Measurements from ENCODE around the gene PLCZ1. TPM values are rescaled to one million over a fixed set of nuclear protein-coding genes. Genes with fewer than 3 reads are reported as not detected.
A peak's percentile ranks its signal among the peaks of the same experiment; 100 is the strongest.

PLCZ1 gene
- total and polyA plus RNA-seq, 7 donors, result not detected

- TF ChIP-seq POLR2A (IDR thresholded peaks at IDR 0.05) (no peak), CTCF (IDR thresholded peaks at IDR 0.05) (no peak), POLR2AphosphoS5 (IDR thresholded peaks at IDR 0.05) (no peak), EP300 (IDR thresholded peaks at IDR 0.05) (no peak)
- no peaks in the 10 kb centered on the region for H3K36me3 ChIP-seq
- H3K9me3 ChIP-seq, result no peaks in the 10 kb centered on the region
- intact Hi-C loops (cut with DNase I), result no loop called here
- no peaks in the 10 kb centered on the region for H3K27me3 ChIP-seq
- DNase-seq, result no peak
- no peak overlapping the region for H3K4me3 ChIP-seq
- peak overlapping the region in 1 of 4 donors; percentile 32 for H3K27ac ChIP-seq
- WGBS, 2 donors, result 71 to 76% methylated on average over 16 of the region's 16 CpGs
- H3K4me1 ChIP-seq, result peaks cover 0 to 12% (median 6%) of the 10 kb centered on the region in 4 donors
Measured at GRCh38 chr12:18753481-18754123, 15.8 kb upstream of the PLCZ1 start.

DNA sequence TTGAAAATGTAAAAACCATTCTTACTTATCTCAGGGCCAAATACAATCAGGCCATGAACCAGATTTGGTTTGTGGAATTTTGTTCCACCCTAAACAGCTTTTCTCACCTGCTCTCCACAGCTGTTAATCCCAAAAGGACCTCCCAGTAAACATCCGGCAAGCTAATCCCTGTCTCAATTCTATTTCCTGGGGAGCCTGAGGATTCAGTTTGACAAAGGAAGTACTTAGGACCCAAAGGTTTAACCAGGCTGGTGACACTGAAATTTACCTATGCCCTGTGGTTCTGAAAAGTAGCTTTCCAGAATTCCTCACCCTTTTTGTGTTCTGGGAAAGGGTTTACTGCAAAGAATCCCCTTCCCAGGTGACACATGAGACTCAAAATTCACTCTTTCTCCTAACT lies 15.1 kb upstream of the PLCZ1 start:
- no peak overlapping the region for H3K4me3 ChIP-seq
- WGBS, 2 donors, result 81% methylated on average over 1 of the region's 1 CpG
- intact Hi-C loops (cut with DNase I), result no loop called here

GRCh38 chr12:18752280-18752920 lies 14.6 kb upstream of the PLCZ1 start:
- DNase-seq, result no peak
- TF ChIP-seq EP300 (IDR thresholded peaks at IDR 0.05), result no peak
- no peak for TF ChIP-seq CTCF (IDR thresholded peaks at IDR 0.05)
- no peak for TF ChIP-seq POLR2AphosphoS5 (IDR thresholded peaks at IDR 0.05)
- TF ChIP-seq POLR2A (IDR thresholded peaks at IDR 0.05), result no peak
- WGBS, 2 donors, result 63 to 78% methylated on average over 6 of the region's 6 CpGs

More for the DNA sequence above, 15.1 kb upstream of the PLCZ1 start:
- Histone ChIP-seq H3K27me3 (no peaks in the 10 kb centered on the region), H3K27ac (peak overlapping the region in 1 of 4 donors; percentile 32), H3K9me3 (no peaks in the 10 kb centered on the region), H3K4me1 (peaks cover 0 to 12% (median 6%) of the 10 kb centered on the region in 4 donors), H3K36me3 (no peaks in the 10 kb centered on the region)
- TF ChIP-seq POLR2AphosphoS5 (IDR thresholded peaks at IDR 0.05) (no peak), POLR2A (IDR thresholded peaks at IDR 0.05) (no peak), EP300 (IDR thresholded peaks at IDR 0.05) (no peak), CTCF (IDR thresholded peaks at IDR 0.05) (no peak)
- DNase-seq, result no peak

GRCh38 chr12:18751866-18752265 lies 14.1 kb upstream of the PLCZ1 start:
- no peaks in the 10 kb centered on the region for H3K27me3 ChIP-seq
- no peak overlapping the region for H3K27ac ChIP-seq
- H3K4me3 ChIP-seq, result no peak overlapping the region
- TF ChIP-seq POLR2A (IDR thresholded peaks at IDR 0.05) (no peak), CTCF (IDR thresholded peaks at IDR 0.05) (no peak), EP300 (IDR thresholded peaks at IDR 0.05) (no peak), POLR2AphosphoS5 (IDR thresholded peaks at IDR 0.05) (no peak)
- intact Hi-C loops (cut with DNase I), result no loop called here
- no peak for DNase-seq
- 83 to 86% methylated on average over 2 of the region's 2 CpGs for WGBS, 2 donors
- H3K36me3 ChIP-seq, result no peaks in the 10 kb centered on the region
- H3K4me1 ChIP-seq, result peaks cover 0 to 12% (median 6%) of the 10 kb centered on the region in 4 donors
- H3K9me3 ChIP-seq, result no peaks in the 10 kb centered on the region

More at GRCh38 chr12:18752280-18752920, 14.6 kb upstream of the PLCZ1 start:
- intact Hi-C loops (cut with DNase I), result no loop called here
- Histone ChIP-seq H3K9me3 (no peaks in the 10 kb centered on the region), H3K36me3 (no peaks in the 10 kb centered on the region), H3K4me3 (no peak overlapping the region), H3K4me1 (peaks cover 0 to 12% (median 6%) of the 10 kb centered on the region in 4 donors), H3K27ac (no peak overlapping the region), H3K27me3 (no peaks in the 10 kb centered on the region)
